Kidney epithelial cell (primary cell): ENCODE results near the gene CYB561D1. TPM values are rescaled to one million over a fixed set of nuclear protein-coding genes. Genes with fewer than 3 reads are reported as not detected.

Experiments
- DNase-seq: peaks from one replicate; pipeline ENCODE4 v3.0.0-alpha.2; 2010; ENCODE audit warnings: low read depth
- H3K27me3 ChIP-seq: 2 replicates; pipeline ENCODE4 v1.6.0; 2011; ENCODE audit warnings: low read length; ENCODE audit not compliant: control insufficient read depth, insufficient read depth
- H3K36me3 ChIP-seq: 2 replicates; pipeline ENCODE4 v1.5.1; 2011; ENCODE audit warnings: low read length; ENCODE audit not compliant: control insufficient read depth, insufficient read depth
- H3K4me3 ChIP-seq: 2 replicates; pipeline ENCODE4 v1.5.1; 2011; ENCODE audit warnings: low read depth, mild to moderate bottlenecking, control low read depth, low read length
- CTCF ChIP-seq: IDR thresholded peaks from 2 replicates; pipeline ENCODE4 v1.5.1; 2011; ENCODE audit warnings: mild to moderate bottlenecking, moderate library complexity, low read length, control low read depth, inconsistent platforms; ENCODE audit not compliant: insufficient read depth, poor library complexity, severe bottlenecking
- total RNA-seq: library from RNA; depleted of rRNA; stranded (reverse); fragments of >200 nt; gene quantifications from 2 replicates; pipeline ENCODE4 v1.2.3, GENCODE V29; 2015

The CYB561D1 gene
- total RNA-seq, 1 donor from 2014 or later, result 13.0 TPM

GRCh38 chr1:109504974-109505373, 11.1 kb downstream of the CYB561D1 start:
- TF ChIP-seq CTCF, result no peak
- no peak for DNase-seq
- Histone ChIP-seq H3K4me3 (no peak overlapping the region), H3K36me3 (no peaks in the 10 kb centered on the region), H3K27me3 (no peaks in the 10 kb centered on the region)

- no peaks in the 10 kb centered on the region for H3K36me3 ChIP-seq
- TF ChIP-seq CTCF, result no peak
- peaks cover 5% of the 10 kb centered on the region for H3K27me3 ChIP-seq
- H3K4me3 ChIP-seq, result no peak overlapping the region
- no peak for DNase-seq
Measured at GRCh38 chr1:109508001-109508872, 14.3 kb downstream of the CYB561D1 start.

DNA sequence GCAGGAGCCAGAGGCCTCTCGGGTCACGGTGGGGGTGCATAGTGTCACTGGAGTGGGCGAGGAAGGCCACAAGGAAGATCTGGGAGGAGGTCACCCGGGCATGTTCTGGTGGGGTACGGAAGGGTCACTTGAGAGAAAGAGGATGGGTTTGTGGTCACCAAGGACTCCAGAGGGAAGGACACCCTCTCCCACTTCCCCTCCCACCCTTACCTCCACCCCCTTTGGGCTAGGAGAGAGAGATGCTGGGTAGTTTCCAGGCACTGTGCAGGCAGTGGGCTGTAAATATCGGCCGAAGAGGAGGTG, 14.9 kb downstream of the CYB561D1 start:
- Histone ChIP-seq H3K27me3 (peaks cover 5% of the 10 kb centered on the region), H3K36me3 (no peaks in the 10 kb centered on the region), H3K4me3 (peak overlapping the region; percentile 52)
- DNase-seq, result no peak
- TF ChIP-seq CTCF, result no peak

GRCh38 chr1:109509176-109510134, 15.6 kb downstream of the CYB561D1 start, which contains the start of gene AMIGO1:
AMIGO1 (minus strand) TSS chr1:109509727; CDS start chr1:109508912, 815 bp downstream.
- Histone ChIP-seq H3K4me3 (peak within 1 kb of the TSS; percentile 52), H3K27me3 (peaks cover 5% of the 10 kb centered on the region), H3K36me3 (no peaks in the 10 kb centered on the region)
- no peak for DNase-seq
- TF ChIP-seq CTCF, result no peak

DNA sequence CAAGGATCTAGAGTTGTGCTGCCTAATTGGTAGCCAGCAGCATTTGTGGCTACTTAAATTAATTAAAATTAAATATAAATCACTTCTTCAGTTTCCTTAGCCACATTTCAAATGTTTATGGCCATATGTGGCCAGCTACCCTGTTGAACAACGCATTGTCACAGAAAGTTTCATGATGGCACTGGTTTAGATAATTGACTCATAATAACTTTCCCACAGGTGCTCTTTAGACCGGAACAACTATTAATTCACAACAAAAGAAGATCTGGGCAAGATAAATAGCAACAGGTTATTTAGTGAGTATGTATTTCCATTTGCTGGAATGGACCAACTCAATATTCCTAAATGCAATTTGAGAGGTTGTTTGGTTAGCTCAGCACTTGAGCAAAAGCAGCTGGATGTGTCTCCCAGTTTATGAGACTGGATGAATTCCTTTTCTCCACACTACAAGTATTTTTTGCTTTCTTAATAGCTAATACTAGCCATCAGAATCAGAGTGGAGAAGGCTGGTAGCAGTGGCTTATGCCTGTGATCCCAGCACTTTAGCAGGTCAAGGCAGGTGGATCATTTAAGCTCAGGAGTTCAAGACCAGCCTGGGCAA, 19.3 kb downstream of the CYB561D1 start:
- Histone ChIP-seq H3K27me3 (peaks cover 5% of the 10 kb centered on the region), H3K4me3 (no peak overlapping the region)

More for the DNA sequence above, 19.3 kb downstream of the CYB561D1 start:
- no peak for TF ChIP-seq CTCF
- no peaks in the 10 kb centered on the region for H3K36me3 ChIP-seq
- no peak for DNase-seq
